Trophoblast cell (in vitro differentiated cells and primary cell): ENCODE measurements around the gene CRACR2B.

Experiments
- DNase-seq, 2 donors: peaks; one replicate each; pipeline ENCODE4 v3.0.0-alpha.2; 2016
- H2AFZ ChIP-seq: 2 replicates; pipeline ENCODE4 v1.6.1; 2013; ENCODE audit warnings: low read length, moderate library complexity, mild to moderate bottlenecking; ENCODE audit not compliant: insufficient read depth, poor library complexity
- H2AK5ac ChIP-seq: 2 replicates; pipeline ENCODE4 v1.6.1; 2013; ENCODE audit warnings: mild to moderate bottlenecking, low read length
- H2BK120ac ChIP-seq: 2 replicates; pipeline ENCODE4 v1.6.1; 2013; ENCODE audit warnings: low read length, mild to moderate bottlenecking, moderate library complexity; ENCODE audit not compliant: insufficient read depth, poor library complexity
- H2BK12ac ChIP-seq: 2 replicates; pipeline ENCODE4 v1.6.1; 2013; ENCODE audit warnings: mild to moderate bottlenecking, low read length, moderate library complexity
- H2BK5ac ChIP-seq: 2 replicates; pipeline ENCODE4 v1.6.1; 2013; ENCODE audit warnings: low read length, low read depth, moderate library complexity, mild to moderate bottlenecking; ENCODE audit not compliant: poor library complexity
- H3K14ac ChIP-seq: 2 replicates; pipeline ENCODE4 v1.6.1; 2013; ENCODE audit warnings: mild to moderate bottlenecking, low read length
- H3K18ac ChIP-seq: 2 replicates; pipeline ENCODE4 v1.6.1; 2013; ENCODE audit warnings: mild to moderate bottlenecking, low read length
- H3K23ac ChIP-seq: 2 replicates; pipeline ENCODE4 v1.6.1; 2013; ENCODE audit warnings: low read length
- H3K27ac ChIP-seq: 2 replicates; pipeline ENCODE4 v1.5.1; 2013; ENCODE audit warnings: low read depth, mild to moderate bottlenecking, inconsistent platforms, low read length, moderate library complexity
- H3K27me3 ChIP-seq: 2 replicates; pipeline ENCODE4 v1.6.1; 2013; ENCODE audit warnings: inconsistent platforms, mild to moderate bottlenecking, low read length, moderate library complexity; ENCODE audit not compliant: insufficient read depth
- H3K36me3 ChIP-seq, 2 experiments: 1 replicate in 1 of 2; 2 replicates in 1 of 2; pipeline ENCODE4 v1.6.1; 2013; ENCODE audit warnings: low read length in 2 of 2, mild to moderate bottlenecking in 2 of 2, moderate library complexity in 1 of 2; ENCODE audit not compliant: insufficient read depth in 2 of 2, control insufficient read depth in 1 of 2
- H3K4ac ChIP-seq: 2 replicates; pipeline ENCODE4 v1.6.1; 2013; ENCODE audit warnings: low read depth, mild to moderate bottlenecking, low read length, moderate library complexity
- H3K4me1 ChIP-seq, 2 experiments: 1 replicate in 1 of 2; 2 replicates in 1 of 2; pipeline ENCODE4 v1.6.1; 2013; ENCODE audit warnings: low read length in 2 of 2, mild to moderate bottlenecking in 2 of 2, moderate library complexity in 1 of 2; ENCODE audit not compliant: insufficient read depth in 2 of 2, control insufficient read depth in 1 of 2
- H3K4me2 ChIP-seq: 2 replicates; pipeline ENCODE4 v1.6.1; 2013; ENCODE audit warnings: inconsistent platforms, mild to moderate bottlenecking, low read length, moderate library complexity
- H3K4me3 ChIP-seq: 2 replicates; pipeline ENCODE4 v1.5.1; 2013; ENCODE audit warnings: mild to moderate bottlenecking, low read depth, low read length, inconsistent platforms
- H3K79me1 ChIP-seq: one replicate; pipeline ENCODE4 v1.6.1; 2013; ENCODE audit warnings: low read length
- H3K79me2 ChIP-seq: 2 replicates; pipeline ENCODE4 v1.6.1; 2013; ENCODE audit warnings: low read length, mild to moderate bottlenecking; ENCODE audit not compliant: control insufficient read depth, insufficient read depth, poor library complexity
- H3K9ac ChIP-seq: 2 replicates; pipeline ENCODE4 v1.6.1; 2013; ENCODE audit warnings: mild to moderate bottlenecking, low read length
- H3K9me3 ChIP-seq: 2 replicates; pipeline ENCODE4 v1.6.1; 2013; ENCODE audit warnings: low read depth, mild to moderate bottlenecking, control low read depth, inconsistent platforms, low read length; ENCODE audit not compliant: insufficient read depth
- H4K12ac ChIP-seq: 2 replicates; pipeline ENCODE4 v1.6.1; 2013; ENCODE audit warnings: low read depth, mild to moderate bottlenecking, low read length, moderate library complexity
- H4K8ac ChIP-seq: 2 replicates; pipeline ENCODE4 v1.6.1; 2013; ENCODE audit warnings: low read depth, mild to moderate bottlenecking, low read length, moderate library complexity
- H4K91ac ChIP-seq: one replicate; pipeline ENCODE4 v1.6.1; 2013; ENCODE audit warnings: low read depth, mild to moderate bottlenecking, low read length, moderate library complexity
- WGBS: extraction: QIAGEN DNeasy Blood & Tissue Kit; methylation state at CpG from one replicate; pipeline ENCODE4 v1.1.7; 2013; ENCODE audit warnings: missing lambda C conversion rate; ENCODE audit not compliant: insufficient read length, insufficient coverage; ENCODE audit errors: extremely low coverage; 5-methylcytosine and 5-hydroxymethylcytosine counted together

CRACR2B gene

GRCh38 chr11:794013-794765, 33.5 kb upstream of the CRACR2B start:
- no peak overlapping the region for H4K12ac ChIP-seq
- H3K79me2 ChIP-seq, result peaks cover 6% of the 10 kb centered on the region
- no peak overlapping the region for H2BK120ac ChIP-seq
- no peak for DNase-seq
- H3K79me1 ChIP-seq, result peaks cover 6% of the 10 kb centered on the region
- H3K36me3 ChIP-seq, result peaks cover 40% of the 10 kb centered on the region in 2 experiments
- no peak overlapping the region for H3K18ac ChIP-seq
- no peak overlapping the region for H2BK5ac ChIP-seq
- H3K4me1 ChIP-seq, result peaks cover 17% of the 10 kb centered on the region in 2 experiments
- H2AK5ac ChIP-seq, result no peak overlapping the region
- WGBS, result no CpG with 5 or more reads among the region's 31 CpGs
- no peak overlapping the region for H2AFZ ChIP-seq
- H3K4me3 ChIP-seq, result no peak overlapping the region
- H3K9ac ChIP-seq, result no peak overlapping the region
- no peak overlapping the region for H4K91ac ChIP-seq
- no peak overlapping the region for H3K23ac ChIP-seq
- H3K27me3 ChIP-seq, result peaks cover 2% of the 10 kb centered on the region
- H4K8ac ChIP-seq, result no peak overlapping the region
- no peaks in the 10 kb centered on the region for H3K9me3 ChIP-seq
- no peak overlapping the region for H3K4me2 ChIP-seq
- no peak overlapping the region for H3K4ac ChIP-seq
- H2BK12ac ChIP-seq, result no peak overlapping the region
- H3K27ac ChIP-seq, result no peak overlapping the region
- H3K14ac ChIP-seq, result no peak overlapping the region

- Histone ChIP-seq H3K4me3 (no peak overlapping the region), H4K8ac (no peak overlapping the region), H3K4me2 (no peak overlapping the region), H3K79me1 (peaks cover 6% of the 10 kb centered on the region), H3K27me3 (no peaks in the 10 kb centered on the region), H4K91ac (no peak overlapping the region), H2AK5ac (no peak overlapping the region), H3K27ac (no peak overlapping the region), H3K9me3 (no peaks in the 10 kb centered on the region), H3K23ac (no peak overlapping the region), H2AFZ (no peak overlapping the region), H4K12ac (no peak overlapping the region), H3K9ac (no peak overlapping the region), H3K18ac (no peak overlapping the region), H3K79me2 (peaks cover 6% of the 10 kb centered on the region), H3K4me1 (peaks cover 17% of the 10 kb centered on the region in 2 experiments), H3K36me3 (peaks cover 48% of the 10 kb centered on the region in 2 experiments), H2BK12ac (no peak overlapping the region), H3K14ac (no peak overlapping the region), H2BK5ac (no peak overlapping the region), H2BK120ac (no peak overlapping the region), H3K4ac (no peak overlapping the region)
- no CpG with 5 or more reads among the region's 38 CpGs for WGBS
- no peak for DNase-seq
Observed at GRCh38 chr11:794766-795633, 32.7 kb upstream of the CRACR2B start.

GRCh38 chr11:795634-796564, 31.8 kb upstream of the CRACR2B start:
- no CpG with 5 or more reads among the region's 26 CpGs for WGBS
- Histone ChIP-seq H3K4ac (no peak overlapping the region), H3K23ac (no peak overlapping the region)

More at GRCh38 chr11:795634-796564, 31.8 kb upstream of the CRACR2B start:
- Histone ChIP-seq H3K9ac (no peak overlapping the region), H3K27ac (no peak overlapping the region), H3K9me3 (no peaks in the 10 kb centered on the region), H3K36me3 (peaks cover 56 to 57% of the 10 kb centered on the region in 2 experiments), H3K14ac (no peak overlapping the region), H3K27me3 (no peaks in the 10 kb centered on the region), H3K4me3 (no peak overlapping the region), H3K79me1 (peaks cover 6% of the 10 kb centered on the region), H3K18ac (peak overlapping the region; percentile 11), H2AFZ (no peak overlapping the region), H2BK5ac (no peak overlapping the region), H3K79me2 (peaks cover 6% of the 10 kb centered on the region), H2AK5ac (no peak overlapping the region), H4K12ac (no peak overlapping the region), H4K91ac (no peak overlapping the region), H4K8ac (no peak overlapping the region), H2BK12ac (no peak overlapping the region), H3K4me1 (peaks cover 14 to 17% of the 10 kb centered on the region in 2 experiments), H2BK120ac (no peak overlapping the region), H3K4me2 (no peak overlapping the region)
- DNase-seq, result peak in 1 of 2 donors; percentile 38
